ENCODE results near the gene TBC1D5. TPM values are rescaled to one million over a fixed set of nuclear protein-coding genes. Genes with fewer than 3 reads are reported as not detected.

The TBC1D5 gene
- total and polyA plus RNA-seq, 2 of the 8 experiments (the other 6 are each of a cell fraction or from before 2014, with no cell fraction given) = 11.0 to 22.9 TPM

- Histone ChIP-seq H4K8ac (ENCODE audit: extremely low read depth, insufficient read depth, low read length) (no peak overlapping the region), H2BK12ac (ENCODE audit: low read depth, low read length) (no peak overlapping the region), H3K79me2 (ENCODE audit: control insufficient read depth in 1 of 2, insufficient read depth in 2 of 2, low read length in 2 of 2) (no peaks in the 10 kb centered on the region), H2AFZ (ENCODE audit: low read length) (no peak overlapping the region), H4K20me1 (replicated peaks in 1 of 2; ENCODE audit: control insufficient read depth in 1 of 2, insufficient read depth in 2 of 2, low read length in 2 of 2) (no peaks in the 10 kb centered on the region), H3K4me1 (replicated peaks in 1 of 4; ENCODE audit: control insufficient read depth in 3 of 4, insufficient read depth in 4 of 4, low read length in 3 of 4) (no peaks in the 10 kb centered on the region; a peak in 1 of 7 replicates), H4K5ac (ENCODE audit: insufficient read length, low read depth, low read length) (no peak overlapping the region), H3K56ac (replicated peaks; ENCODE audit: insufficient read length, low read depth, low read length) (no peak overlapping the region), H3K9me3 (ENCODE audit: insufficient read depth in 2 of 2, low read depth in 1 of 2, low read length in 1 of 2) (no peaks in the 10 kb centered on the region), H3K23me2 (ENCODE audit: low read depth, low read length) (no peaks in the 10 kb centered on the region), H3K4ac (replicated peaks; ENCODE audit: insufficient read length, low read depth, low read length) (no peak overlapping the region), H4K91ac (replicated peaks; ENCODE audit: insufficient read length, low read length) (no peak overlapping the region), H3K23ac (ENCODE audit: insufficient read length) (no peak overlapping the region), H3K14ac (ENCODE audit: insufficient read length) (no peak overlapping the region), H2AK5ac (ENCODE audit: low read depth, low read length) (no peak overlapping the region), H3K36me3 (ENCODE audit: control insufficient read depth in 2 of 4, insufficient read depth in 4 of 4, low read length in 3 of 4) (no peaks in the 10 kb centered on the region), H2BK120ac (replicated peaks; ENCODE audit: low read depth, low read length) (no peak overlapping the region), H3K9ac (replicated peaks in 1 of 4; ENCODE audit: extremely low read depth in 1 of 4, low read depth in 3 of 4, low read length in 3 of 4) (no peak overlapping the region), H3K27me3 (replicated peaks in 1 of 4; ENCODE audit: control insufficient read depth in 3 of 4, extremely low read depth in 1 of 4, insufficient read depth in 3 of 4, low read length in 3 of 4) (no peaks in the 10 kb centered on the region), H2BK15ac (ENCODE audit: low read length) (no peak overlapping the region), H2BK20ac (ENCODE audit: low read length) (no peak overlapping the region), H3K79me1 (ENCODE audit: low read depth, low read length) (no peaks in the 10 kb centered on the region), H3K27ac (ENCODE audit: low read depth, low read length) (no peak overlapping the region), H2BK5ac (ENCODE audit: low read depth, low read length) (no peak overlapping the region), H3K4me3 (ENCODE audit: extremely low read depth in 1 of 4, insufficient read depth in 2 of 4, low read depth in 3 of 4, low read length in 4 of 4) (no peak overlapping the region), H3K18ac (ENCODE audit: extremely low read depth, low read length) (no peak overlapping the region), H3K4me2 (ENCODE audit: insufficient read depth in 1 of 2, low read depth in 2 of 2, low read length in 2 of 2) (no peak overlapping the region)
- CTCF ChIA-PET (ENCODE audit: partially characterized antibody) = interaction anchor here (1.0 to 1.3 kb wide), 3 partner anchors 12 to 123 kb away, joined by 3 read pairs; no protein-coding TSS in a partner anchor
- no peak for DNase-seq (ENCODE audit: low read depth in 1 of 2, low spot score in 2 of 2)
- POLR2A ChIA-PET (ENCODE audit: partially characterized antibody) = no interaction called here
- FAIRE-seq = no peak
- no peak for TF ChIP-seq EP300 (IDR thresholded peaks at IDR 0.05; ENCODE audit: borderline replicate concordance in 1 of 2, low read depth in 2 of 2, low read length in 2 of 2)
- no peak for TF ChIP-seq SIRT6 (IDR thresholded peaks at IDR 0.05; ENCODE audit: low read length)
- TF ChIP-seq, protein P1, sequence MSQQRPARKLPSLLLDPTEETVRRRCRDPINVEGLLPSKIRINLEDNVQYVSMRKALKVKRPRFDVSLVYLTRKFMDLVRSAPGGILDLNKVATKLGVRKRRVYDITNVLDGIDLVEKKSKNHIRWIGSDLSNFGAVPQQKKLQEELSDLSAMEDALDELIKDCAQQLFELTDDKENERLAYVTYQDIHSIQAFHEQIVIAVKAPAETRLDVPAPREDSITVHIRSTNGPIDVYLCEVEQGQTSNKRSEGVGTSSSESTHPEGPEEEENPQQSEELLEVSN (IDR thresholded peaks at IDR 0.05) = no peak
- no peak for TF ChIP-seq TBP (IDR thresholded peaks at IDR 0.05; ENCODE audit: low read depth, low read length)
- TF ChIP-seq BACH1 (IDR thresholded peaks at IDR 0.05; ENCODE audit: low read length) = no peak
- no peak for TF ChIP-seq SIX5 (IDR thresholded peaks at IDR 0.05; ENCODE audit: low read depth, low read length)
- no peak for TF ChIP-seq TCF12 (IDR thresholded peaks at IDR 0.05; ENCODE audit: low read depth, low read length)
- TF ChIP-seq TAF7 (optimal IDR thresholded peaks at IDR 0.05; ENCODE audit: borderline replicate concordance, low read depth, low read length) = no peak
- WGBS, 2 experiments (ENCODE audit: extremely low coverage in 1 of 2, insufficient coverage in 1 of 2, insufficient read length in 1 of 2, insufficient replicate concordance in 2 of 2, low coverage in 1 of 2, low lambda C conversion rate in 2 of 2, missing lambda C conversion rate in 1 of 2) = 81% methylated on average over 2 of the region's 2 CpGs; no CpG with 5 or more reads in 1 of the 2 experiments
These were observed 451.5 kb downstream of the TBC1D5 start for GRCh38 chr3:17290894-17291293.
